GM19397 (cell line): ENCODE measurements around the gene ST3GAL3.

ENCODE experiments used
- ATAC-seq: cut with Tn5 transposase; IDR thresholded peaks from one replicate; pipeline ENCODE4 v1.9.1; 2021; ENCODE audit warnings: mild to moderate bottlenecking, moderate library complexity; ENCODE audit not compliant: unreplicated experiment

Gene ST3GAL3, protein sequence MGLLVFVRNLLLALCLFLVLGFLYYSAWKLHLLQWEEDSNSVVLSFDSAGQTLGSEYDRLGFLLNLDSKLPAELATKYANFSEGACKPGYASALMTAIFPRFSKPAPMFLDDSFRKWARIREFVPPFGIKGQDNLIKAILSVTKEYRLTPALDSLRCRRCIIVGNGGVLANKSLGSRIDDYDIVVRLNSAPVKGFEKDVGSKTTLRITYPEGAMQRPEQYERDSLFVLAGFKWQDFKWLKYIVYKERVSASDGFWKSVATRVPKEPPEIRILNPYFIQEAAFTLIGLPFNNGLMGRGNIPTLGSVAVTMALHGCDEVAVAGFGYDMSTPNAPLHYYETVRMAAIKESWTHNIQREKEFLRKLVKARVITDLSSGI

GRCh38 chr1:43707190-43708001 lies at the start of gene ST3GAL3:
TSS of gene ST3GAL3 (plus strand) at chr1:43707536. CDS start at chr1:43736263, 28,727 bp downstream.
- peak; percentile 94 for ATAC-seq

GRCh38 chr1:43659212-43660166 lies 47.8 kb upstream of the ST3GAL3 start:
- ATAC-seq = no peak

DNA sequence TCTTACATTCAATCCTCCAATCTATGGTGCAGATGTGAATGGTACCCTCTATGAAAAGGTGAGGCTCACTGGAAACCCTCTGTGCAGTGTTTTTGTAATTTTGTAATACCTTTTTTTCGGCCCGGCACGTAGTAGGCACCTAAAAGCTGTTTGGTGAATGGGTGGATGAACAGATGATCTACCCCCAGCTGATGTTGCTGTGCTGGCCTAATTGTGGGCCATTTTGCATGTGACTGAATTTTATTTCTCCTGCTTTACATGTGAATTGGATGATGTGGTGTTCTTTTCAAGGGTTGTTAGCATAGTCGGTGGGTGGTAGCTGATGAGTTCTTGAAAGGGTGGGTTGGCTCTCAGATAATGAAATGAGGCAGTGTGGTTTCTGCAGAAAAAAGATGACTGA lies 47.0 kb upstream of the ST3GAL3 start:
- no peak for ATAC-seq

DNA sequence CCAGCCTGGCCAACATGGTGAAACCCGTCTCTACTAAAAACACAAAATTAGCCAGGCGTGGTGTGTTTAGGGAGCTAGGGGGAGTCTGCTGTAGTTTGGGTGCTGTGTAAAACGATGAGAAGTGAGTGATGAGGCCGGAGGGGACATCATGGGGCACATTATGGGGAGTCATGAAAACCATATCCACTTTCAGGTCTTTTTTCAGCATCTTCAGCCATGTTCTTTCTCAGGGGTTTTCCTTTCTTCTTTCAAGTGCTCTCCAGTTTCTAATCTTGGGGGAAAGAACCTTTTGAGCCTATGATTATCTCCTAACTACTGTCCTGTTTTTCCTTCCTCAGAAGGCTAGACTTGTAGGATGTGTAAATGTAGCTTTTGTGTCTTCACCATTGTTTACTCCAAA lies 43.0 kb upstream of the ST3GAL3 start:
- no peak for ATAC-seq

DNA sequence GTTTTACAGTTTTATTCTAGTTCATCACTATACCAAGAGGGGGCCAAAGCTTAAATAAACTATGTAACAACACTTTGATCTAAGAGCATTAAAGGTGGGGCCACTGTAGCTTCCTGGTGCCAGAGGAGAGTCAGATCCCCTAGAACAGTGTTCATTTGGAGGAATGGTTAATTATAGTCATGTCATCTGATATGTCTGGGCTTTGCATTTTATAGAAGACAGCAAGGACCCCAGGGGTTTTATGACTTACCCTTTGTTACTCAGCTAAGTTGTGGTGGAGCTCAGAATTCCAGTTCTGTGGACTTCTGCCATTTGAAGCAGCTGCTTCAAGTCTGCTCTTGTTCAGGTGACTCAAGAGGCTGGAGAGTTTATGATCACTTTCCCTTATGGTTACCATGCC lies 40.7 kb upstream of the ST3GAL3 start:
- ATAC-seq = no peak

DNA sequence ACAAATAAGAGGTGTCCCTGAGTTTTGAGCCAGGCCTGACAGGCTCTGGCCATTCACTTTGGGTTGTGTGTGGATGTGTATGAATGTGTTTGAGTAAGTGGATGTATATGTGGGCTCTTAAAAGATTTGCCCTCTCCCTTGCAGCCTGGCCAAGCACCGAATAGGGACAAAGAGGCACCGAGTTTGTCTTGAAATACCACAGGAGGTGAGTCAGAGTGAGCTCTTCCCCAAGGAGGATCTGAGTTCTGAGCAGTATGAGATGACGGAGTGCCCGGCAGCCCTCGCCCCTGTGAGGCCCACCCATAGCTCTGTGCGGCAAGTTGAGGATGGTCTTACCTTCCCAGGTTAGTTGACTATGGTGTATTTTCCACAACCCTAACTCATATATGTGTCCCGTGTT lies 38.4 kb upstream of the ST3GAL3 start:
- no peak for ATAC-seq

DNA sequence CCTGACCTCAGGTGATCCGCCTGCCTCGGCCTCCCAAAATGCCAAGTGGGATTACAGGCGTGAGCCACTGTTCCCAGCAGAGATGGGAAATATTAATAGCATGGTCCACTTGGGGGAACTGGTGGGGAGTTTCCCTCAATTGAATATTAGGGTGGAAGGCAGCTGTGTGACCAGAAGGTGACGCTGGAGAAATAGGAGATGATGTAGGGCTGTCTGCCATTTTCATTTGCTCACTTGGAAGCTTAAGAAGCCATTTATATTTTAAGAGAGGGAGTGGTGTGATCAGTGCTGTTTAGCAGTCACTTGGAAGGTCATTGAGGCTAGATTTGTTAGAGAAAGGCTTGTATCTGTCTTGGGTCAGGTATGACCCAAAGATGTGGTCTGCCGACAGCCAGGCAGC lies 37.5 kb upstream of the ST3GAL3 start:
- no peak for ATAC-seq

GRCh38 chr1:43671193-43671592 lies 36.1 kb upstream of the ST3GAL3 start:
- no peak for ATAC-seq

DNA sequence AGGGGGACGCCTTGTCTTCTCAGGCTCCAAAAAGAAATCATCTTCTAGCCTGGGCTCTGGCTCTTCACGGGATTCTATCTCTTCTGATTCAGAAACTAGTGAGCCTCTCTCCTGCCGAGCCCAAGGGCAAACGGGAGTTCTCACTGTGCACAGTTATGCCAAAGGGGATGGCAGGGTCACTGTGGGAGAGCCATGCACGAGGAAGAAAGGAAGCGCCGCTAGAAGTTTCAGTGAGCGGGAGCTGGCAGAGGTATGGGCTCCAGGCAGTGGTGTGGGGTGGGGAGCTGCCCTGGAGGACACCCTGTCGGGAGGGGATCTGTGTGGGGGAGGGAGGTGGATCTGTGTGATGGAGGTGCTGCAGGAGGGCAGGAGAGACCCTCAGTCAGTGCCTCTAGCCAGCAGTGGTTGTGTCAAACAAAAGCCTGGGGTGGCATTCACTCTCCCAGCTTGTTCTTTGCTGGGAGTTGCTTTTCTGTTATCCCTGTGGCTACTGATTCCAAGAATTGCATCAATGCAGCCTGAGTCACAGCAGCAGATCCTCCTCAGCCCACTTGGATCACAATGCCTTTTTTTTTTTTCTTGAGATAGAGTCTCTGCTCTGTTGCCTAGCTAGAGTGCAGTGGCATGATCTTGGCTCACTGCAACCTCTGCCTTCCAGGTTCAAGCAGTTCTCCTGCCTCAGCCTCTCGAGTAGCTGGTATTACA lies 35.6 kb upstream of the ST3GAL3 start:
- no peak for ATAC-seq

GRCh38 chr1:43673261-43673660 lies 34.1 kb upstream of the ST3GAL3 start:
- ATAC-seq = no peak

DNA sequence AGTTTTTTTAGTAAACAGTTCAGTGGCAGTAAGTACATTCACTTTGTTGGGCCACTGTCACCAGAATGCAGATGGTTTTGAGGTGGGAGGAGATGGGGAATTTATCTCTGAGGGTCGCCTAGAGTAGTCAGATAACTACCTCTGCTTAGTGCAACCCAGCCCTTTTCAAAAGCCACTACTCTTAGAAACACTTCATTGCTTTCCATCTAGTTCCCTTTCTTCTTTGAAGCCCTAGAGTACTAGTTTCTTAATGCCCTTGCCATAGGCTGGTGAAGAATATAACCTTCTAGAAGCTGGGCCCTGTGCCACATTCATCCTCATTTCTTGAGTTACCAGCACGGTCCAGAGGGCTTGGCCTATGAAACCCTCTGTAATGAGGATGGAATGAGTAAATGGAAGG lies 28.4 kb upstream of the ST3GAL3 start:
- ATAC-seq = no peak

DNA sequence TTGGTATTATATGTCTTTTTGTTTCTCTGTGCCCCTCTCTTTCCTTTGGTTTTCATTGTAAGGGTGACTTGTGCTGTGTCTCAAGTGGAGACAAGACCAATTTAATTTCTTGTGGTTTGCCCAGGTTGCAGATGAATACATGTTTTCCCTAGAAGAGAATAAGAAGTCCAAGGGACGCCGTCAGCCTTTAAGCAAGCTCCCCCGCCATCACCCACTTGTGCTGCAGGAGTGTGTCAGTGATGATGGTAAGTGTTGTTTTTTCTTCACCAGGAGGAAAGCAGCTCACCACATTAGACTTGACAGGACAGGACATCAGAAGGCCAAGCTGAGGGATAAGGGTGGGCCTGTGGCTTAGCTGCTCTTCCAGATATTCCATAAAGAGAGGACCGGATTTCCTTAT lies 23.8 kb upstream of the ST3GAL3 start:
- ATAC-seq = no peak

GRCh38 chr1:43686801-43687200 lies 20.5 kb upstream of the ST3GAL3 start:
- no peak for ATAC-seq

- ATAC-seq = no peak
Measured at GRCh38 chr1:43687301-43688108, 19.8 kb upstream of the ST3GAL3 start.

- no peak for ATAC-seq
Measured at GRCh38 chr1:43688109-43688387, 19.3 kb upstream of the ST3GAL3 start.

GRCh38 chr1:43688594-43689000 lies 18.7 kb upstream of the ST3GAL3 start:
- ATAC-seq = no peak

- no peak for ATAC-seq
Measured at GRCh38 chr1:43689289-43689688, 18.0 kb upstream of the ST3GAL3 start.

DNA sequence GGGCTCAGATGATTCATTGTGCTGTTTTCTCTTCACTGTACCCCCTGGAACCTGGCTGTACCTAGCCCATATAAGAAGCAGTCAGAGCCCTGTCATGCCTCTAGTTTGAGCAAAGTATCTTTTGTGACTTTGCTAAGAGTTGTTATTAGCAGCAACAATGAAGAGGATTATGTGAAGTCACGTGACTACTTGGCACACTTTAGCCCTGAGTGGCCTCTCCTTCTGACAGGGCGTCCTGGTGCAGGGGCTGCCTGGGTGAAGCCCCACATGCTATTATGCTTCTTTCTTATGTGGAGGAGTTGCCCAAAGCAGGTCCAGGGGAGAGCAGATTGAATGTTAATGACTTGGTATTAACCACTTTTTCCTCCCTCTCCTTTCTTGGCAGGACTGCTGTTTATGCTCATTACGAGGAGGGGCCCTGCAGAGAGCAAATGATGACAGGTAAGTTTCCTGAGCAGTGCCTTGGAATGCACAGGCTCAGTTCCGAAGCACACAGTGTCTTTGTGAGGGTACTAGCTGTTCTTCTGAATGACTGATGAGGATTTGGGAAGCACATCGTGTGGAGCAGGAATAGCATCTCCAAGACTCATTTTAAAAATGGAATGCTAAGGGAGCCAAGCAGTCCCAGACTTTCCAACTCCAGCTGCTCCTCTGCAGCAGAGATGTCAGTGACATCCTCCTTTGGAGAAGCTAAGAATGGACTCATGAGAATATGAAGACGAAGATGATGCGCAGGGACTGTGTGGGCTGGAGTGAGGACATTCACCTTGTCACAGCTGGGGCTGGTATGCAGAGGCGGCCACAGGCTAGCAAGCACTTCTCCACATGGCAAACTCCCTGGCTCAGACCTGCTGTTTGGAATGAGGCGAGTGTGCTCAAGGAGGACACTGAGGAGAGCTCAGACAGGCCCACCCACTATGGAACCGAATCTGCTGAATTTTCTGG lies 15.2 kb upstream of the ST3GAL3 start:
- no peak for ATAC-seq

DNA sequence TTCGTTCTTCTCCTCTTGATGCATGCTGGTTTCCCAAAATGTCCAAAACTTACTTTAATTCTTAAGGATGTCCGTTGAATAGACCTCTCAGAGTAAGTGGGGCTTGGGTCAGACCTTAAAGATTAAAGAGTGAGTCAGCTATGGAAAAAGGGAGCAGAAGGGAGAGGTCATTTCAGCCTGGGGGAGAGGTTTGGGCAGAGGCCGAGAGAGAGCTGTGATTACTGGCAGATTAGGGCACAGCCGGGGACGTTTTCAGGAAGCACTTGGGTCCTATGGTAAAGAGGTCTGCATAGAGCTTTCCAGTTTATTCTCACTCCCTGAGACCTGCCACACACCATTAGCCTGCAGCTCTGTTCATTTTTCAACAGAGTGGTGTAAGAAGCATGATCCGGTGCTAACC lies 14.0 kb upstream of the ST3GAL3 start:
- no peak for ATAC-seq
